ENCODE results near the gene NUP188. TPM values are rescaled to one million over a fixed set of nuclear protein-coding genes. Genes with fewer than 3 reads are reported as not detected.

Gene NUP188
- total and polyA plus RNA-seq, 10 of the 15 experiments (the other 5 are each of a cell fraction or from before 2014, with no cell fraction given) = 1.4 to 73.7 (median 48.9) TPM

DNA sequence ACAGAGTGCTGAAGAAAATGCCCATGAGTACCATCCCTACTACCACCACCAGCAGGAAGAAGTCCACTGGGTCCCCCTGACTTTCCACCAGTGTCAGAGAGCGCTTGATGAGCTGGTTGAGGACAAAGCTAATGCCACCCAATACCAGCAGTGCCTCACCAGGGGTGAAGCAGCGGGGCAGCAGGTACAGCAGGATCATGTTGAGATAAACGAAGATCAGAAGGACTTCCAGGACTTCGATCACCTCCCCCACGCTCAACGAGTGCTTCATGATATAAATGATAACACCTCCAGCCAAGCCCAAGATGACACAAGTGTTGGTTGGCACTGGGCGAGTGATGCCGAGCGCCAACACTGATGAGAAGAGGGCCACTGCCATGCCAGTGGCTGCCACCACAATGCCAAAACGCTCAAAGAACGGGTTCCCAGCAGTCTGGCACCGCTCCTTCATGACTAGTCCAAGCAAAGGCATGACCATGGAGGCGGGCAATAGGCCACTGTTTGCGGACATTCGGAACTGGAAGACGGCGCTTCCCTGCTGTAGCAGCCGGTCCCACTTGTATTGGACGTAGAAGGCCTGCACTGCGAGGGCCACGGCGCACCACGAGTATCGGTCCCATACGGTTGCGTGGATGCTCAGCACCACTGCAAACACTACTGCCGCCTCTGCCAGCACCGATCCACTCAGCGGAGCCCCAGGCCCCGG lies 775 bp upstream of the NUP188 start:
- in situ Hi-C loops (cut with MboI) = no loop called here
- TF ChIP-seq STAT3 (IDR thresholded peaks at IDR 0.05; ENCODE audit: low read depth, low read length) (no peak), NRF1 (conservative IDR thresholded peaks at IDR 0.05; ENCODE audit: low read depth, low read length) (no peak), IKZF1 (conservative IDR thresholded peaks at IDR 0.05) (no peak), KDM1A (IDR thresholded peaks at IDR 0.05; ENCODE audit: borderline replicate concordance) (no peak), ZNF24 (IDR thresholded peaks at IDR 0.05) (no peak), CEBPB (IDR thresholded peaks at IDR 0.05; ENCODE audit: borderline replicate concordance in 1 of 2, low read depth in 2 of 2, low read length in 2 of 2) (no peak), LARP7 (IDR thresholded peaks at IDR 0.05) (no peak), ZNF622 (IDR thresholded peaks at IDR 0.05) (no peak), HCFC1 (IDR thresholded peaks at IDR 0.05; ENCODE audit: low read length) (no peak), IKZF2 (IDR thresholded peaks at IDR 0.05) (no peak), POLR2AphosphoS5 (IDR thresholded peaks at IDR 0.05; ENCODE audit: low read length) (no peak), NFIC (IDR thresholded peaks at IDR 0.05; ENCODE audit: low read depth, low read length) (no peak), NR2C1 (IDR thresholded peaks at IDR 0.05) (no peak), YBX1 (IDR thresholded peaks at IDR 0.05) (no peak), TBL1XR1 (IDR thresholded peaks at IDR 0.05; ENCODE audit: low read depth, low read length) (no peak), TARDBP (IDR thresholded peaks at IDR 0.05; ENCODE audit: borderline replicate concordance) (no peak), RFX5 (IDR thresholded peaks at IDR 0.05; ENCODE audit: low read depth, low read length) (no peak), RELA (IDR thresholded peaks at IDR 0.05; ENCODE audit: borderline replicate concordance, partially characterized antibody) (no peak)
- TF ChIP-seq, protein P1, sequence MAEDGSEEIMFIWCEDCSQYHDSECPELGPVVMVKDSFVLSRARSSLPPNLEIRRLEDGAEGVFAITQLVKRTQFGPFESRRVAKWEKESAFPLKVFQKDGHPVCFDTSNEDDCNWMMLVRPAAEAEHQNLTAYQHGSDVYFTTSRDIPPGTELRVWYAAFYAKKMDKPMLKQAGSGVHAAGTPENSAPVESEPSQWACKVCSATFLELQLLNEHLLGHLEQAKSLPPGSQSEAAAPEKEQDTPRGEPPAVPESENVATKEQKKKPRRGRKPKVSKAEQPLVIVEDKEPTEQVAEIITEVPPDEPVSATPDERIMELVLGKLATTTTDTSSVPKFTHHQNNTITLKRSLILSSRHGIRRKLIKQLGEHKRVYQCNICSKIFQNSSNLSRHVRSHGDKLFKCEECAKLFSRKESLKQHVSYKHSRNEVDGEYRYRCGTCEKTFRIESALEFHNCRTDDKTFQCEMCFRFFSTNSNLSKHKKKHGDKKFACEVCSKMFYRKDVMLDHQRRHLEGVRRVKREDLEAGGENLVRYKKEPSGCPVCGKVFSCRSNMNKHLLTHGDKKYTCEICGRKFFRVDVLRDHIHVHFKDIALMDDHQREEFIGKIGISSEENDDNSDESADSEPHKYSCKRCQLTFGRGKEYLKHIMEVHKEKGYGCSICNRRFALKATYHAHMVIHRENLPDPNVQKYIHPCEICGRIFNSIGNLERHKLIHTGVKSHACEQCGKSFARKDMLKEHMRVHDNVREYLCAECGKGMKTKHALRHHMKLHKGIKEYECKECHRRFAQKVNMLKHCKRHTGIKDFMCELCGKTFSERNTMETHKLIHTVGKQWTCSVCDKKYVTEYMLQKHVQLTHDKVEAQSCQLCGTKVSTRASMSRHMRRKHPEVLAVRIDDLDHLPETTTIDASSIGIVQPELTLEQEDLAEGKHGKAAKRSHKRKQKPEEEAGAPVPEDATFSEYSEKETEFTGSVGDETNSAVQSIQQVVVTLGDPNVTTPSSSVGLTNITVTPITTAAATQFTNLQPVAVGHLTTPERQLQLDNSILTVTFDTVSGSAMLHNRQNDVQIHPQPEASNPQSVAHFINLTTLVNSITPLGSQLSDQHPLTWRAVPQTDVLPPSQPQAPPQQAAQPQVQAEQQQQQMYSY (CRISPR knock-in tag; IDR thresholded peaks at IDR 0.05) = no peak
- Histone ChIP-seq H3K79me2 (ENCODE audit: control insufficient read depth, insufficient read depth, low read length) (peaks cover 21% of the 10 kb centered on the region), H3K36me3 (ENCODE audit: control insufficient read depth in 2 of 2, insufficient read depth in 2 of 2, low read length in 1 of 2) (no peaks in the 10 kb centered on the region), H3K27ac (ENCODE audit: control insufficient read depth, insufficient read depth) (peak overlapping the region; percentile 84), H3K4me2 (ENCODE audit: control insufficient read depth, insufficient read depth) (peak overlapping the region; percentile 89), H2AFZ (ENCODE audit: control insufficient read depth, low read depth, low read length) (peak overlapping the region; percentile 88), H3K9ac (ENCODE audit: control insufficient read depth, insufficient read depth, low read length) (peak overlapping the region; percentile 82), H3K4me1 (ENCODE audit: control insufficient read depth, insufficient read depth, low read length) (peaks cover 11% of the 10 kb centered on the region), H3K4me3 (peak overlapping the region; percentile 99), H4K20me1 (ENCODE audit: control insufficient read depth, insufficient read depth) (no peaks in the 10 kb centered on the region), H3K9me3 (replicated peaks; ENCODE audit: control insufficient read depth, insufficient read depth, low read length) (no peaks in the 10 kb centered on the region), H3K27me3 (replicated peaks in 1 of 2; ENCODE audit: control insufficient read depth in 2 of 2, insufficient read depth in 2 of 2, low read length in 1 of 2) (no peaks in the 10 kb centered on the region)
- intact Hi-C loops (cut with micrococcal nuclease; ENCODE audit: unreplicated experiment) = loop anchor here (5.0 kb wide), 1 partner anchor 224 kb away; the partner anchor contains the start of gene ZDHHC12
- WGBS (ENCODE audit: insufficient coverage, insufficient replicate concordance, low lambda C conversion rate, missing lambda C conversion rate) = 40% methylated on average over 23 of the region's 30 CpGs
- ATAC-seq (peak; percentile 36), FAIRE-seq (no peak), DNase-seq (ENCODE audit: low read depth, low spot score) (no peak)
- POLR2A ChIA-PET = interaction anchor here (0.9 kb wide), 1 partner anchor 18 kb away, joined by 3 read pairs; no protein-coding TSS in a partner anchor
- SMC1A ChIA-PET (ENCODE audit: uncharacterized antibody, unreplicated experiment) = no interaction called here
- TSS peak; percentile 87 for BruUV-seq (replicated peaks)
- CTCF ChIA-PET = no interaction called here
- RAD21 ChIA-PET (ENCODE audit: unreplicated experiment) = interaction anchor here (1.0 kb wide), 1 partner anchor 193 kb away, joined by 3 read pairs; no protein-coding TSS in a partner anchor

All from GM12878 (cell line).